Suprapubic skin (tissue), 4 donors: ENCODE measurements around the gene MNAT1. TPM values are rescaled to one million over a fixed set of nuclear protein-coding genes. Genes with fewer than 3 reads are reported as not detected.
A peak's percentile ranks its signal among the peaks of the same experiment; 100 is the strongest.

Source experiments
- DNase-seq, 2 donors: peaks; one replicate each; pipeline ENCODE4 v3.0.0-alpha.2; 2019; ENCODE audit warnings: low spot score in 2 of 2
- H3K27ac ChIP-seq: fragments of 200-600 bp; sonication (generic); one replicate; pipeline ENCODE4 v1.5.1; 2019
- H3K27me3 ChIP-seq: fragments of 200-600 bp; sonication (generic); one replicate; pipeline ENCODE4 v1.5.1; 2019
- H3K36me3 ChIP-seq: fragments of 200-600 bp; sonication (generic); one replicate; pipeline ENCODE4 v1.5.1; 2019
- H3K4me1 ChIP-seq: fragments of 200-600 bp; sonication (generic); one replicate; pipeline ENCODE4 v1.5.1; 2019
- H3K4me3 ChIP-seq: fragments of 200-600 bp; sonication (generic); one replicate; pipeline ENCODE4 v1.5.1; 2019; ENCODE audit warnings: mild to moderate bottlenecking
- H3K9me3 ChIP-seq: fragments of 200-600 bp; sonication (generic); one replicate; pipeline ENCODE4 v1.5.1; 2019
- EP300 ChIP-seq: sonication (generic); formaldehyde crosslinking; IDR thresholded peaks from one replicate; pipeline ENCODE4 v1.6.1; 2017; ENCODE audit warnings: antibody characterized with exemption
- POLR2A ChIP-seq, 2 donors: fragments of 450-650 bp; IDR thresholded peaks; one replicate each; pipeline ENCODE4 v1.6.1; 2017; ENCODE audit warnings: antibody characterized with exemption in 2 of 2, mild to moderate bottlenecking in 2 of 2, moderate library complexity in 2 of 2
- POLR2AphosphoS5 ChIP-seq, 3 donors: sonication (generic); formaldehyde crosslinking; IDR thresholded peaks; one replicate each; pipeline ENCODE4 v1.6.1; 2017; ENCODE audit warnings: antibody characterized with exemption in 3 of 3
- WGBS: methylation state at CpG from one replicate; pipeline ENCODE4 v1.1.5; 2018; 5-methylcytosine and 5-hydroxymethylcytosine counted together
- total RNA-seq, 4 donors: library from RNA; depleted of rRNA; stranded (reverse); fragments of >200 nt; gene quantifications; one replicate each; pipeline ENCODE4 v1.1.0, GENCODE V29; 2016
- TF ChIP-seq, protein P1 (sequence below), 2 donors: fragments of 200-600 bp in 1 of 2; fragments of 450-650 bp in 1 of 2; sonication (generic) in 1 of 2; IDR thresholded peaks; one replicate each; pipeline ENCODE4 v1.5.1; 2016 to 2019; ENCODE audit warnings: antibody characterized with exemption in 2 of 2, mild to moderate bottlenecking in 1 of 2, moderate library complexity in 1 of 2

The MNAT1 gene
- total RNA-seq, 4 donors from 2014 or later, result 13.1 to 38.8 (median 22.0) TPM

DNA sequence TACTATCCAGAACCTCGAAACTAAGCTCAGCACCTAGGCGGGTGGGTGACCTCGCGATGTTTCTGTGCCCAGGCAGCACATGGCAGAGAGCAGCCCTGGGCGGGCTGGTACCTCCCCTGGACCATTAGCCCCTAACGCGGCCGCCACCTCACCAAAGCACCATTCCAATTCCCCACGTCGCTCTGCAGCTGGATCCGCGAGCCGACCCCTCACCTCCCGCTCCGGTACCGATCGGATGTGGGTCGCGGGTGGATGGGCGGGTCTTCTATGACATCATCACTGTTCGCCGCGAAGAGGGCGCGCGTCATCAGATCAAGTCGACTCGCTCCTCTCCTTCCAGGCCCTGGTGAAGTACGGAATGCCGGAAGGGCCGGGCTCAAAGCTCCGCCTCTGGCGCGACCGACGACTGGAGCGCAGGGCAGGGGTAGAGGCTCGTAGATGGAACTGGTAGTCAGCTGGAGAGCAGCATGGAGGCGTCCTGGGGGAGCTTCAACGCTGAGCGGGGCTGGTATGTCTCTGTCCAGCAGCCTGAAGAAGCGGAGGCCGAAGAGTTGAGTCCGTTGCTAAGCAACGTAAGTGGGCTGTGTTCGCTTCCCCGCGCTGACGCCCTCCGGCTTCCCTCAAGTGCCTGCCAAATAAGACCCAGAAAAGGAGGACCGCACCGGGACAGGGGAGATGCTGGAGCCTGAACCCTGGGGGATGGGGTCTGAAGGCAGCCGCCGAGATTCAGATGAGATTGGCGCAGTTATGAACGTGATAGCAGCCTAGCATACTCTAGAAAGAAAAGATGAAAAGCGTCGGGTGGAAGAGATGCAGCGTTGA is 246.5 kb downstream of the MNAT1 start, which contains the start of the genes SLC38A6 and TRMT5:
SLC38A6 (plus strand) TSS at position 435 of the 822 bp plus-strand sequence; CDS start at position 468, 33 bp downstream.
TRMT5 (minus strand) TSS at position 269 of the 822 bp plus-strand sequence; CDS start at position 163, 106 bp downstream.
- under 1% methylated on average over 37 of the region's 59 CpGs for WGBS
- Histone ChIP-seq H3K4me3 (peak within 1 kb of the TSS; percentile 58), H3K9me3 (no peaks in the 10 kb centered on the region), H3K27me3 (no peaks in the 10 kb centered on the region), H3K36me3 (peaks cover 15% of the 10 kb centered on the region), H3K4me1 (peaks cover 43% of the 10 kb centered on the region), H3K27ac (peak within 1 kb of the TSS; percentile 71)
- TF ChIP-seq EP300 (no peak), POLR2A (IDR thresholded peaks at IDR 0.05) (peak in 1 of 2 donors; percentile 16), POLR2AphosphoS5 (IDR thresholded peaks at IDR 0.05) (peak in 2 of 3 donors; percentile 65 to 96)
- TF ChIP-seq, protein P1, sequence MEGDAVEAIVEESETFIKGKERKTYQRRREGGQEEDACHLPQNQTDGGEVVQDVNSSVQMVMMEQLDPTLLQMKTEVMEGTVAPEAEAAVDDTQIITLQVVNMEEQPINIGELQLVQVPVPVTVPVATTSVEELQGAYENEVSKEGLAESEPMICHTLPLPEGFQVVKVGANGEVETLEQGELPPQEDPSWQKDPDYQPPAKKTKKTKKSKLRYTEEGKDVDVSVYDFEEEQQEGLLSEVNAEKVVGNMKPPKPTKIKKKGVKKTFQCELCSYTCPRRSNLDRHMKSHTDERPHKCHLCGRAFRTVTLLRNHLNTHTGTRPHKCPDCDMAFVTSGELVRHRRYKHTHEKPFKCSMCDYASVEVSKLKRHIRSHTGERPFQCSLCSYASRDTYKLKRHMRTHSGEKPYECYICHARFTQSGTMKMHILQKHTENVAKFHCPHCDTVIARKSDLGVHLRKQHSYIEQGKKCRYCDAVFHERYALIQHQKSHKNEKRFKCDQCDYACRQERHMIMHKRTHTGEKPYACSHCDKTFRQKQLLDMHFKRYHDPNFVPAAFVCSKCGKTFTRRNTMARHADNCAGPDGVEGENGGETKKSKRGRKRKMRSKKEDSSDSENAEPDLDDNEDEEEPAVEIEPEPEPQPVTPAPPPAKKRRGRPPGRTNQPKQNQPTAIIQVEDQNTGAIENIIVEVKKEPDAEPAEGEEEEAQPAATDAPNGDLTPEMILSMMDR (IDR thresholded peaks at IDR 0.05), result no peak
- DNase-seq, result peak; percentile 96

GRCh38 chr14:60981633-60982455 is 247.3 kb downstream of the MNAT1 start:
- Histone ChIP-seq H3K9me3 (no peaks in the 10 kb centered on the region), H3K4me3 (peak overlapping the region; percentile 58), H3K4me1 (peaks cover 43% of the 10 kb centered on the region), H3K36me3 (peaks cover 18% of the 10 kb centered on the region), H3K27ac (peak overlapping the region; percentile 71), H3K27me3 (no peaks in the 10 kb centered on the region)
- DNase-seq, result no peak
- 10% methylated on average over 12 of the region's 12 CpGs for WGBS
- TF ChIP-seq, protein P1 (IDR thresholded peaks at IDR 0.05), result no peak
- TF ChIP-seq POLR2AphosphoS5 (IDR thresholded peaks at IDR 0.05) (no peak), POLR2A (IDR thresholded peaks at IDR 0.05) (no peak), EP300 (no peak)

GRCh38 chr14:60984196-60984595 is 249.6 kb downstream of the MNAT1 start:
- no peak overlapping the region for H3K4me3 ChIP-seq
- H3K9me3 ChIP-seq, result no peaks in the 10 kb centered on the region
- H3K4me1 ChIP-seq, result peaks cover 29% of the 10 kb centered on the region
- H3K27me3 ChIP-seq, result no peaks in the 10 kb centered on the region
- H3K36me3 ChIP-seq, result peaks cover 18% of the 10 kb centered on the region
- no peak for DNase-seq
- no peak overlapping the region for H3K27ac ChIP-seq
- TF ChIP-seq POLR2A (IDR thresholded peaks at IDR 0.05) (no peak), POLR2AphosphoS5 (IDR thresholded peaks at IDR 0.05) (no peak), EP300 (no peak)
- TF ChIP-seq, protein P1 (IDR thresholded peaks at IDR 0.05), result no peak
- 91% methylated on average over 1 of the region's 1 CpG for WGBS

DNA sequence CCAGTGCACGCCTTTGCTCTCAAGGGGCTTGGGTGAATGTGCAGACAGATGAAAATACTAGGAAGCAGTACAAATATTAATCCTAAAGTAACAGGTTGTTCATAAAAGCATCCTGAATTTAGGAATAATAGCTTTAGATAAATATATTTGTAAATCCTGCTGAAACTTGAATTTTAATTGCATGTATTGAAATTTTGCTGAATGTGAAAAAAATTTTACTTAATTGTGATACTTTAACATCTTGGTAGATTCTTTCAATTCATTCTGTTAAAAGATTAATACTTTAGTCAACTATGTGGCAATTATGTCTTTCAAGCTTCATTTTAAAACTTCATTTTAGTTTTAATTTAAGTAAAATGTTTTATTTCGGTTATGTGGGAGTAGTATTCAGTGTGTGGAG is 251.9 kb downstream of the MNAT1 start:
- DNase-seq, result no peak
- Histone ChIP-seq H3K36me3 (peaks cover 38% of the 10 kb centered on the region), H3K9me3 (no peaks in the 10 kb centered on the region), H3K27ac (no peak overlapping the region), H3K4me1 (peaks cover 17% of the 10 kb centered on the region), H3K27me3 (no peaks in the 10 kb centered on the region), H3K4me3 (no peak overlapping the region)
- TF ChIP-seq EP300, result no peak
- TF ChIP-seq POLR2AphosphoS5 (IDR thresholded peaks at IDR 0.05), result no peak
- TF ChIP-seq POLR2A (IDR thresholded peaks at IDR 0.05), result no peak
- TF ChIP-seq, protein P1 (IDR thresholded peaks at IDR 0.05), result no peak
- WGBS, result 90% methylated on average over 2 of the region's 2 CpGs
